GM18867 (cell line): ENCODE measurements around the gene SLC25A26.
"Not testable (repeated sequence)": the region's sequence is repeated elsewhere in the genome, so short reads cannot be mapped to it uniquely, and the experiment has no call there.

Experiments used
- ATAC-seq: cut with Tn5 transposase; IDR thresholded peaks from one replicate; pipeline ENCODE4 v1.9.1; 2021; ENCODE audit warnings: mild to moderate bottlenecking, moderate library complexity; ENCODE audit not compliant: unreplicated experiment

SLC25A26 gene

DNA sequence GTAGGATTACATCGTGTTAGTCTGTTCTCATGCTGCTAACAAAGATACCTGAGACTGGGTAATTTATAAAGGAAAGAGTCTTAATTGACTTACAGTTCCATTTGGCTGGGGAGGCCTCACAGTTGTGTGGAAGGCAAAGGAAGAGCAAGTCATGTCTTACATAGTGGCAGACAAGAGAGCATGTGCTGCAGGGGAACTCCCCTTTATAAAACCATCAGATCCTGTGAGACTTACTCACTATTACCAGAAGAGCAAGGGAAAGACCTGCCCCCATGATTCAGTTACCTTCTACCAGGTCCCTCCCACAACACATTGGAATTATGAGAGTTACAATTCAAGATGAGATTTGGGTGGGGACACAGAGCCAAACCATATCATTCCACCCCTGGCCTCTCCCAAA is 3.4 kb downstream of the SLC25A26 start:
- ATAC-seq = no peak

DNA sequence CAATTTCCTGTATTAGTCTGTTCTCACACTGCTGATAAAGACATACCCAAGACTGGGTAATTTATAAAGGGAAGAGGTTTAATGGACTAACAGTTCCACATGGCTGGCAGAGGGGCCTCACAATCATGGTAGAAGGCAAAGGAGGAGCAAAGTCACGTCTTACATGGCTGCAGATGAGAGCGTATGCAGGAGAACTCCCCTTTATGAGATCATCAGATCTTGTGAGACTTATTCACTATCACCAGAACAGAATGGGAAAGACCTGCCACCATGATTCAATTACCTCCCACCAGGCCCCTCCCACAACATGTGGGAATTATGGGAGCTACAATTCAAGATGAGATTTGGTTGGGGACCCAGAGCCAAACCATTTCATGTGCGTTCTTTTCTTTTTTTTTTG is 5.3 kb downstream of the SLC25A26 start:
- ATAC-seq = not testable (repeated sequence)

DNA sequence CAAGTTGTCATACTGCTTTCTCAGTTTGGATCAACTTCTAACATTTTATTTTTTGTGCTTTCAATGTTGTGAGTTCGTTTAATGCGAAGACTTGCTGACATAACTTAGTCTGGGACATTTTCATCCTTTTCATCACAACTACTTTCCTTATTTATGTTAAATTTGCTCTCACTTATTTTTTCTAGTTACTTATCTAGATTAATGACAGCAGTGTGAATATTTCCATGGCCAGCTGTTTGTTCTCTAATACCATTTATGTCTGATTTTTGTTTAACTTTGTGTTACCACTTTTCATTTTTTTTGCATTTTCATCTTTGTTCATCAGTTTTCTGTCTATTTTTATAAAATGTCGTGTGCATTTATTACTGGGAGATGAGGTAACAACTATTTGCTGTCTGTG is 6.2 kb downstream of the SLC25A26 start:
- ATAC-seq = no peak

DNA sequence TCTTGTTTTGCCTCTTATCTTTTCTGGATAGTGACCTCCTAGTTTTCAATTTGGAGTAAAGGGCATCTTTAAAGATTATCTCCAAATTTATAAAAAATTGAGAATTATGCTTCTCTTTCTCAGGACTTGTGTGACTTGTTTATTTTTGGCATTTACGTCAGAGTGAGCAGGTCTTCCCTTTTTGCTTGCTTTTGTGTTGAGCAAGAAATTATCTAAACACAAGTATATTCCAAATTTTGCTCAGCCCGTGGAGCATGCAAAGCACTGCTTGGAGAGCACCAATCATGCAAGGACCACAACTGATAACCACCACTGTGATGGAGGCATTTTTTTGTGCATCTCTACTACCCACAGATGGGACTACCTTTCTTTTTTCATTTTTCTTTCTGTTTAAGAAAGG is 7.1 kb downstream of the SLC25A26 start:
- ATAC-seq = no peak

DNA sequence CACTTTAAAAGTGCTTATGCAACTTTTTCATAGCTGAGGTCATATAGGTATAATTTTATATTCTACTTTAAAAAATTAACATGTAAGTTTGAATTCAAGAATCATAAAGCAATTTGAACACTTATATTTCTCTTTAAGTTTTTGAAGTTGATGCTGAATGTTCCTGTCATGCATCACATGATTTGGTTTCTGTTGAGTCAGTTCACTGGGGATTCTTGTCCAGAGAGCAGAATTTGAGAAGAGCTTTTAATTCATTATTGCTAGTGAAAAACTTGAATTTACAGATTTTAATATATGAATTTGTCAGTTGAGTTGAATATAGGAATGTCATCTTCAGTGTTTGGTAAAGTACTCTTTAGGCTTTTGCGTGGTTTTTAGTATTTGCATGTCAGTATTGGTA is 7.9 kb downstream of the SLC25A26 start:
- ATAC-seq = no peak

DNA sequence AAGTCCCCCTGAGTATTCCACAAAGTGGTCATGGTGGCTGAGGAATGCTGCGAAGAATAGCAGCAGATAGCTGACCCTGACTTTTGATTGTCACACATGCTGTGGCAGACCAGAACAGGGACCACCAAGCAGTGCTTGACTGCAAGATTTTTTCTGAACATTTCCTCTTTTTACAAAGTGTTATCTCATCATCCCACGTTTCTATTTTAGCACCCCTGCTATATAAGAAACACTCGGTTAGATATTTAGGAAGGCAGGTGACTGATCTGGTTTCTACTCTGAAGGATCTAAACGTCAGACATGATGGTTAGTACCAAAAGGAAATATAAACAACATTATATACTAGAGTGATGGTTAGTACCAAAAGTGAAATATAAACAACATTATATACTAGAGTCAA is 9.1 kb downstream of the SLC25A26 start:
- ATAC-seq = no peak

DNA sequence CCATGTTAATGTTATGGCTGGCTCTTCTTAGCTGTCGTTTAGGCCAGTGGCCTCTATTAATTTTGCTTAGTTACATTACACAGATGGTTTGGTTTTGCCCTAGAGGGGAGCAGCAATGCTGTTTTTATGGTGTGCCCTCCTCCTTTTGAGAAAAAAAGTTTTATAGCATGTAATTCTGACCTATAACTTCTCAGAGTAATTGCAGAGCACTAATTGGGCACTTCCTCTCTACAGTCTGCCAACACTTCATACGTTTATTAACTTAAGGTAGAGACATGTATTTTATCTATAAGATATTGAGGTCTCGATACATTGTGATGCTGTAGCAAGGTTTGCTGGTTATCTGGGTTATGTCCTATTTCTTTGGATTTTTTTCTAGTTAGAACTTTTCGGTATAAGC is 12.2 kb downstream of the SLC25A26 start:
- no peak for ATAC-seq

DNA sequence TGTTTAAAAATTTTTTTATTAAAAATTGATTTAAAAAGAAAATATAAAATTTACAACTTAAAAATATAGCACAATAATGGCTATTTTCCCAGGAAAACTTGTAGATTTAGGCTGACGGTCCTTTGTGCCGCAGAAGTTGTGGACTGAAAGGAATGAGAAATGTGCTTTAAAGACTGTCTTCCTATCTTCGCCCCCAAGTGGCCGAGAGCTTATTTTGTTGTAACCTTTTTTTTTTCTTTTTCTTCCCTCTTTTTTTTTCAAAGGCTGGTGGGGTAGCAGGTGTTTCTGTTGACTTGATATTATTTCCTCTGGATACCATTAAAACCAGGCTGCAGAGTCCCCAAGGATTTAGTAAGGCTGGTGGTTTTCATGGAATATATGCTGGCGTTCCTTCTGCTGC is 15.5 kb downstream of the SLC25A26 start:
- ATAC-seq = no peak

DNA sequence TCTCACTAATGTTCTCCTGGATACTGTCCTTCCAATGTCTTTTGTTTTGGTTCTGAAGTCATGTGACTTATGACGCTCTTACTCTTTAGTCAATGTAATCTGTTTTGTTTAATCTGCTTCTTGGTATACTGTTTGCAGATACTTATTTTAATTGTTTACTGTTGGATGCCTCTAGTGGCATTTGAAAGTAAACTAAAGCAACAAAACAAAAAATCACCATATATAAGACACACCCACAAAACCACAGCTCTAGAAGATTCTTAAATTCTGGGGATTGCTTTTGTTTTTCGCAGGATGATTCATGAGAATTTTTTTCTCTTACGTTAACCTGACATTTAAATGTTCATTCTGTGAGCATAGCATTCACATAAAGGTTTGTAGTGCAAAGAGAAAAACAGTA is 16.8 kb downstream of the SLC25A26 start:
- ATAC-seq = no peak

DNA sequence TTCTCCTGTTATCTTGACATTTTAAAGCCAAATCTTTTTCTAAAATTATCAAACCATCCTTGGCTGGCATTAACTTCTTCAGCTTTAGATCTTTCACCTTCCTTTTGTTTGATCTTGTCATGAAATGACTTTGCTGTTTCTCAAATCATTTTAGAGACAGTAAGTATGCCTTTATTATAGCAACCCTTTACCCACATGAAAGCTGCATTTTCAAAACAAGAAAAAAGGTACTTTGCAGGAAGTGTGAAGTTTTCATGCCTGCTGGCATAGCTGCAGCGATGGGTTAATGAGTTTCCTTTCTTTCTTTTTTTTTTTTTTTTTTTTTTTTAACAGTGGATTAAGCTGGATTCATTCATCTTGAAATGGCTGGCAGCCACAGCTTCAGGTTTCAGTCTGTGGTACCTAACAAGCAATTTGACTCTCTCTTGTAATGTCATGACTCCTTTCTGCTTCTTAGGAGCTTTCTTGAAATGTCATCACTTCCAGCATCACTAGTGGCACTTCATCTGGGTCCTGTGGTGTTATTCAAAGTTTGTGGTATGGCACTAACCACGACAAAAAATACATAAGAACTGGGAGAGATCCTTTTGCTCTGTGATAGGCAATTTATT is 18.8 kb downstream of the SLC25A26 start:
- no peak for ATAC-seq

DNA sequence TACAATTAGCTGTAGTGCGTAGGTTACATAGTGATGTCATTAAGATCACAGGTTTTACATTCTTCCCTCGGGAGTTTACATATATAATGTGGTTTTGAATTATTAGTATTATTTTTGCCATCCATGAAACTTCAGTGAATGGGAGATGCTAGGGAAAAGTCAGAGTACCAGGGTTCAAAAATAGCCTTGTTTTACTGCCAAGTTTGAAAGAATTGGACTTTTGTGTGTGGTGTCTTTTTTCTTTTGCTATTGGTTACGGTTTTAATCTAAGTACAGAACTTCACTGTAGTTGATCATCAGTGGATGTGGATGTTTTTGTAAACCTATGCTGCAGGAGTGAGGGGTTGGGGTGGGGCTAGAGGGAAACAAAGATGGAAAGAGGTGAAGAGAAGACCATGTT is 20.7 kb downstream of the SLC25A26 start:
- no peak for ATAC-seq

DNA sequence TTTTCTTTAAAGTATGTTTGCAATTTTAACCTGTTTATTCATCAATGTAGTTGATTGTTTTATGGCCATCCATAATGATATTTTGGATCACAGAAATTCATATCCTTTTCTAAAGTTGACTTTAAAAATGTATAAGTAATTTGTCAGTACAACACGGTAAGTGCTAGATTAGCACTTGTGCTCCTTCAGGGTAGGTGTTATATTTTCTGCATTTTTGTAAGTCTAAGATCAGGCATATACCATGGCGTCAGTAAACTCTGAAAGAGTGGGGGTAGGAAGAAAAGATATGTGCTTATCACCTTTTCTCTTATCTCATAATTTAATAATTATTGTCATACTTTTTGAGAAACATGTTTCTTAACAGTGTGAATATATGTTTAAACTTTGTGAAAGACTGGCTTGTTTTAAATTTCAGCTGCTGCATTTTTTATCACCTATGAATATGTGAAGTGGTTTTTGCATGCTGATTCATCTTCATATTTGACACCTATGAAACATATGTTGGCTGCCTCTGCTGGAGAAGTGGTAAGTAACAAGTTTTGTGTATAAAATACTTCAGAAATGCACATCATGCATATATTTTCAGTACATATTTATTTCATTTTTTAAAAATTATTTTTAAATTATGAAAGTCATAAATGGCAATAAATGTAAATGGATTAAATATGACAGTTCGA is 22.1 kb downstream of the SLC25A26 start:
- ATAC-seq = no peak

DNA sequence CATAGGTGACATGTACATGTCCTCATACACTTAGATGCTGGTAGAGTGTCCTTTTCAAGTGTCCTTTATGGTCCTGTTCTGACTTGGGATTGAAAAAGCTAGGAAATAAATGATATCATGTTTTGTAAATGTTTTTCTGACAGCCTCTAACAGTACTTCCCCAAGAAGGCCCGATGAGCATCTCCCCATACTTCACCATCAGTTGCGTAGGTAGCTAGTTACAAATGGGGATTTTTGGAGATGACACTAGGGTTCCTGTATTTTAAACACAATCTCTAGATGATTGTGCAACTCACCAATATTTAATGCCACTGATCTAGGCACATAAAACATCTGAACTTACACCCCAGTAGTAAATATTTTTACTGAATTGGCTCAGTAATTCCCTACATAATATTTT is 27.8 kb downstream of the SLC25A26 start:
- ATAC-seq = no peak

DNA sequence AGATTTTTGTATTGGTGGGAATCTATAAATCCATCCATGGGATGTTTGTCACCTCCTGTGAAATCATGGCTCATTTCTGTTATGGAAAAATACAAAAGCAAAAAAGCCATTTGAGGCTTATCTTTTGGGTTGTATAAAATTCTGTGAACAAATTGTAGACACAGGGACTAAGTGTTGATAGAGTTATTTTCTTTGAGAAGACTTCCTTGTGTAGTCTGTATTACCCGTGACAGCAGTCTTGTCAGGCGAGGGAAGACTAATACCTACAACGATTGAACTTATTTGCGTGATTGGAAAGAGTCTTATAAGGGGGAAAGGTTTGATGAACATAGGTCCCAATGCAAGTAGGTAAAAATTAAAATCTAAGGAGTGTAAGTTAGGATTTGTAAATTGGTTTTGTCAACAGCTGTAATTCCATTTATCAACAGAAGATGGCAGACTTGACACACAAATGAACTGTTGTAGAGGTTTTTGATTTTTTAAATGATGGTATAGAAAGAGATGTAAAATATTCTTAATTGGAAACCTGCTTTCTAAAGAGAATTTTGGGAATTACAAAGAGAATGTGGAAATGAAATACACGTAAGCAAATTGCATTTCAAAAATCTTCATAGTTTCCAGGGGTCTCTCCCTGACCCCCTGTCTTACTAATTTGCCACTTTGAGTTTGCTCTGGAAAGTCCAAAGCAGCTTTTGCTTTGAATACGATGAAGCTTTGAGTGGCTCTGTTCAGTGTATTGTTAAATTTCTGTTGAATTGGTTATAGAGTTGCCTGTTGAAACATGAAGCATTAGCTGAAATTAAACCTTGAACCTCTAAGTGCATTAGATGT is 33.2 kb downstream of the SLC25A26 start:
- no peak for ATAC-seq

DNA sequence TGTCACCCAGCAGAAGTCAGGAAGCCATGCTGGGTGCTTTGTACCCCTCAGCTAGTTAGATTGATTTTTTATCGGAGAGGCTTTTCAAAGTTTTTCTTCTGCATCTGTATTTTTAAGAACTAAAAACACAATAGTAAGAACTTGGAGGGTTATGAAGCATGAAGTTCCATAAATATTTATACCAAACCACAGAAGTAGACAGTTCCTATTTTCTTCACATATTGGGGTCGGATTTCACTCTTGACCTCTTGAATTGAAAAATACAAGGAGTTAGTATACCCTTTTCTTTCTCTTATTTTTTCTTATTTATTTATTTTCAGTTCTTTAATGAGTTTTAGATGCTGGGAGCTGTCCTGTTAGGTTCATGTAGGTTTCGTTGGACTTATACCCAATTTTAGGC is 35.1 kb downstream of the SLC25A26 start:
- no peak for ATAC-seq

DNA sequence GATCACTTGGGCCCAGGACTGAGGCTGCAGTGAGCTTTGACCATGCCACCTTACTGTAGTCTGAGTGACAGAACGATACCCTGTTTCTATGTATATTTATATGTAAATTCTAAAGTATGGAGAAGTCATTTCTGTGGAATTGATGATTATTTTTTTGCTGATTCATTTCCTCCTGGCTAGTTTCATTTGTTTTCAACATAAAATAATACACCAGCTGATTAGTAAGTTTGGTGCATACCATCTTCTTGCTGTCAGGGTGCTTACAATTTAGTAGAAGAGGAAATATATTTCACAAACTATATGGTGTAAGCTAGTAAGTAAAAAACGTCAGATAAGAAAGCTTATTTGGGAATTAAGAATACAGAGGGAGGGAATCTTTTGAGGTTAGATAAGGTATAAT is 36.0 kb downstream of the SLC25A26 start:
- no peak for ATAC-seq

DNA sequence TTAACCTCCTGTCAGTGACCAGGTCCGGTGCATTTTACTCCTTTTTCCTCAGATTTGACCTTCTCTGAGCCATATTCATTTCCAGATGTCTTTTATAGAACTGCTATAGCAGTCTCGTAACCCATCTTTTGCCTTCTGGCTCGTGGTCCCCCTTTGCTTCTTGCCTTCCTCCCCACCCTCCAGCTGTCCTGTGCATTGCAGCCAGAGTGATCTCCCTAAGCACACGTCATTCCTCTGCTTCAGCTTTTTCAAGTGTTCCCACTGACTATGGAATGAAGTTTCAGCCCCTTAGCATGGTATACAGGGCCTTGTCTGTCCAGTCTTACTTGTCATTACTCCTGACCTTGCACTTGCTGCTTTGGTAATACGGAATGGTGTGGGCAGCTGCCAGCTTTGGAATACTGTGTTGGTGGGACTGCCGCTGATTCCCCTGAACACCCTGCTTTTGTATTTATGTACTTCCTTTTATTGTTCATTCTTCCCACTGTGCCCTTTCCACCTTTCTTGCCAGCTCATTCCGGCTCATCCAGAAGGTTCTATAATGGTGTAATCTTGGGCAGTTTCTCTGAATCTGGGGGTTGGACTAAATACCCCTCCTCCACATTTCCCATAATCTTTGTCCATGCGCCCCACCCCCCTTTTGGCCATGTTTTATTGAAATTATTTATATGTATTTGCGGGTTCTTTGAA is 38.9 kb downstream of the SLC25A26 start:
- no peak for ATAC-seq

DNA sequence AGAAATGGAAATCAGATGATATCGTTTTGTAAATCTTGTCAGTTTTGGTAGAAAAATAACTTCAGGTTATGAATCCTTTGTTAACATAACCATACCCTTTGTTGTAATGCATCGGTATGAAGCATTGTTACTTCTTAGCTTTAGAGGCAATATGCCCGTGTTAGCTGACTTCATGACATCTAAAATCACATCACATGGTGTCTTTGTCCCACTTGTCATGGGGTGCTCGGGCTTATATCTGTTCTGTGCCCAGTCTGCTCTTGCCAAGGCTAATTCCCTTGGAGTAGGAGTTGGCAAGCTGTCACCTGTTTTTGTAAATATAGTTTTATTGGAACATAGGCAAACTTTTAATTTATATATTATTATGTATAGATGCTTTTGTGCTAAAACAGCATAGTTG is 39.6 kb downstream of the SLC25A26 start:
- no peak for ATAC-seq

DNA sequence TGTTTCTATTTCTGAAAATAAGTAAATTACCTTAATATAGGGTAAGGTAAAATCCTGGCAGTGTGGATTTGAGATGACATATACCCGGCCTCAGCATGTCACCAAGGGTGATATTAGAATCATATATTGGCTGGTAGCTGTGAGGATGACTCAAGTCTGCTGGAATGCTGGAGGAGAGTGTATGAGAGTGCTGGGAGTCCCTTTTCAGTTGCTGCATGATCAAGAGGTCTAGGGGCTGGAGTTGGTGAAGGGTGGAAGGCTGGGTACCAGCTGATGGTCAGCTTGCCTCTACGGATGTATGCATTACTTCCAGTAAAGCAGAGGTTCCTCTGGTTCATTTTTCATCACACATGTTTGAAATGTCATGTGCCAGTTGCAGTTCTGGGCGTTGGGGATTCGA is 40.6 kb downstream of the SLC25A26 start:
- no peak for ATAC-seq

DNA sequence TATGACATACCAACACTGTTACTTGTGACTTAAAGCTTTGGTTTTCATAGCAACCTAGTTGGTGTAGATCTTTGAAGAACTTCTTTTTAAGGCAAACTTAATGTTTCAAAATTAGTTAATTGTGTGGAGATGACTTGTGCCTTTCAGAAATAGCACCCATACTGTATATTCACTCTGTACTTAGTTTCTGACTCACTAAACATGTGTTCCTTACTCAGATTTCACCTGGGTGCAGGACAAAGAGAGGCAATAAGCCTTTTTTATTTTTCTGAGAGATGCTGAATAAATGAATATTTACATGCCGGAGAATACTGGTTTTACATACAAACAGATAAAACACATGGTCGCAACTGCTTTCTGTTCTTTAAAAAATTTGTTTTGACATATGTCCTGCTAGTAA is 44.8 kb downstream of the SLC25A26 start:
- ATAC-seq = no peak

DNA sequence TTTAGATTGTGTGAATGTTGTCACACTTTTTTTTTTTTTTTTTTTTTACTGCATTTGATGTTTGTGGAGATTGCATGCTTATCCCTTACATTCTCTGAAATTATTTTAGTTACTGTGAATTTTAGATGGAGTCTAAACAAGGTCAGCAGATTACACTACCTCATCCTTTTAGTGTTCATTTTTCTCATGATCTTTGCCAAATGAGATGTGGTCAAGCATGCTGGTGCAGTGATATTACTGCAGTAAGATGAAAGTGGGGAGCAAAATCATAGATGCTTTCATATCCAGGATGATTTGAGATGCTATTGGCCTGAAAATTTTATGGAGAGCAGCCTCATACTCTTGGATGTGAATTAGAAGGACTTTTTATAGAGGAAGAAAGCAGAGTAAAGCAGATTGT is 45.8 kb downstream of the SLC25A26 start:
- ATAC-seq = no peak

DNA sequence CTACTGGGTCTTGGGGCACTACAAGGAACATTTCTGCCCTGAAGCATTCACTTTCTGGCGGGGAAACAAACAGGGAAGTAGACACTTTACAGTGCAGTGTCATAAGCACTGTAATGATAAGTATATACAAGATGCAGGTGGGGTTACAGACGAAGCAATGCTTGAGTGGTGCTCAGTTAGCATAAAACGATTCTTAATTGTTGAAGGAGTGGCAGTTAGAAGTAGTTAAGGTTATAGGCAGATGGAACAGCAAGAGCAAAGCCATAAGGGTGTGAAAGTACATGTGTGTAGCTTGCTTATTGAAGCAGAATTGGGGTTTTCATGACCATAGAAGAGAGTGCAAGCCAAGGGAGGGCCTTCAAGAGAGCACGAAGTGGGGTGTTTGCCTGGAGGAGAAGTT is 46.2 kb downstream of the SLC25A26 start:
- ATAC-seq = no peak
